GM15510 (cell line): ENCODE measurements around the gene LCN10.

Experiments
- POLR2A ChIP-seq: IDR thresholded peaks from 3 replicates; pipeline ENCODE4 v1.6.1; 2011; ENCODE audit warnings: borderline replicate concordance; ENCODE audit not compliant: insufficient read length; ENCODE audit errors: extremely low read depth

The LCN10 gene

GRCh38 chr9:136745389-136746154 is 2.8 kb upstream of the LCN10 start:
- TF ChIP-seq POLR2A = no peak

- TF ChIP-seq POLR2A = no peak
Measured at GRCh38 chr9:136744773-136745172, 2.0 kb upstream of the LCN10 start.

DNA sequence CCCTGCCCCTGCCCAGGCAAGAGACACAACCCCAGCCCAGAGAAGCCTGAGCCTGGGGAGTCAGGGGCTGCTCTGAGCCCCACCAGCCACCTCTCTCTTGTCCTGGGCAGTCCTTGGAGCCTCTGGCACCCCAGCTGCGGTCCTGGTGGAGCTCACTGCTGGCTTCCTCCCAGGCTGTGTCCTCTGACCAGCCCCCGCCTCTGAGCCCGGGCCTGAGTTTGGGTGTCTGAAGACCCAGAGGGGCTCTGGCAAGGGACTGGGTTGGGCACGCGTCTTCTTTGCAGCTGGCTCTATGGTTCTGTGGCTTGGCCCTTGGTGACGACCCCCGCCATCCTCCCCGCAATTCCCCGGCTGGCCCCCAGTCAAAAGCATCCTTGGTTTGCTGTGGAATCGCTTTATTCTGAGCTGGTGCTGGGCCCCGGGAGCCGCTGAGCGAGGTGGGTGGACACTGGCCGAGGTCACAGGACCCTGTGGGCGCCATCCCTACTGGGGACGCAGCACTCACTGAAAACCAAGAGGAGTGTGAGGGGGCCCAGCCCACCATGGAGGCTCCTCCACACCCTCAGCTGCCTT is 985 bp upstream of the LCN10 start:
- TF ChIP-seq POLR2A = no peak

- TF ChIP-seq POLR2A = no peak
Measured at GRCh38 chr9:136741883-136742571, 713 bp downstream of the LCN10 start.

GRCh38 chr9:136740971-136741882 is 1.5 kb downstream of the LCN10 start:
- TF ChIP-seq POLR2A = no peak

DNA sequence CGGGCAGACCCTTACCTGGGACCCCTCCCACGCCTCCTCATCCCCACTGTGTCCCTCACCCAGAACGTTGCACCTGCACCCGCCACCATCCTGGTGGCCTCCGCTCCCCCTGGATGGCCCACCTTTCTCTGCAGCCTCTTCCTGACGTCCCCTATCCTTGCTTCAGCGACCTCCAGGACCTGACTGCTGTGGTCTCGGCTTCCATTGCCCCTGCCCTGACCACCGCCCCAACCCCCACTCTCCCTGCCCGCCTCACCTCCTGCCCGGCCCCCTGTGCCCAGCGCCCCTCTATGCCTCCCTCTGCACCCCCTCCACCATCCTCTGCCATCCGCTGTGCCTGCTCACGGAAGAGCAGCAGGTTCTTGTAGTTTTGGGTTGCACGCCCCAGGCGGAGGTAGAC is 2.2 kb downstream of the LCN10 start:
- no peak for TF ChIP-seq POLR2A

- no peak for TF ChIP-seq POLR2A
Measured at GRCh38 chr9:136740069-136740468, 2.7 kb downstream of the LCN10 start.

- no peak for TF ChIP-seq POLR2A
Measured at GRCh38 chr9:136739509-136739908, 3.2 kb downstream of the LCN10 start.

GRCh38 chr9:136738960-136739359 is 3.8 kb downstream of the LCN10 start:
- TF ChIP-seq POLR2A = no peak

- no peak for TF ChIP-seq POLR2A
Measured at GRCh38 chr9:136735812-136736480, 6.8 kb downstream of the LCN10 start.

DNA sequence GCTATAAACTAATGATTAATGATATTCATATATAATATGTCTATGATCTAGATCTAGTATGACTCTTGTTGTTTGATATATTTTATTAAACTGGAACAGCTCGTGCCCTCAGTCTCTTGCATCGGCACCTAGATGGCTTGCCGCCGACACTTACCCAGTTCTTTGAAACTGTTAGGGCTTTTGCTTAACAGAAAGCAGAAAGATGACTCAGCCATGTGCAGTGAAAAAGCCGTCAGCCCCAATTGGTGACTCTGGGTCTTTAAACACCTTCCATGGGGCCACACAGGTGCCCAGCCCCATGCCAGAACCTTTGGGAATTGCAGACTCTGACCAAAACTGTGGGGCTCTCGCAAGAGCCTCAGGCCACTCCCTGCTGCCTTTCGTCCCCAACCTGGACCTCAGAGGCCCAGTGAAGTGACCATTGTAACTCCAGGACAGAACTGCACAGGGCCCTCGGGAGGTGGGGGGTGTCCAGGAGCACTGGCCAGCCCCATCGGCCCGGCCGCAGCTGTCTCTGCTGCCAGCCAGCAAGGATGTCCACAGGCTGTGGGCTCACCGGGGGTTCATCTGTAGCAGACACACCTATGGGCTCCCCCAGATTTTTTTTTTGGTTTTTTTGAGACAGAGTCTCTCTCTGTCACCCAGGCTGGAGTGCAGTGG is 7.8 kb downstream of the LCN10 start:
- no peak for TF ChIP-seq POLR2A

GRCh38 chr9:136733611-136734010 is 9.1 kb downstream of the LCN10 start:
- no peak for TF ChIP-seq POLR2A

DNA sequence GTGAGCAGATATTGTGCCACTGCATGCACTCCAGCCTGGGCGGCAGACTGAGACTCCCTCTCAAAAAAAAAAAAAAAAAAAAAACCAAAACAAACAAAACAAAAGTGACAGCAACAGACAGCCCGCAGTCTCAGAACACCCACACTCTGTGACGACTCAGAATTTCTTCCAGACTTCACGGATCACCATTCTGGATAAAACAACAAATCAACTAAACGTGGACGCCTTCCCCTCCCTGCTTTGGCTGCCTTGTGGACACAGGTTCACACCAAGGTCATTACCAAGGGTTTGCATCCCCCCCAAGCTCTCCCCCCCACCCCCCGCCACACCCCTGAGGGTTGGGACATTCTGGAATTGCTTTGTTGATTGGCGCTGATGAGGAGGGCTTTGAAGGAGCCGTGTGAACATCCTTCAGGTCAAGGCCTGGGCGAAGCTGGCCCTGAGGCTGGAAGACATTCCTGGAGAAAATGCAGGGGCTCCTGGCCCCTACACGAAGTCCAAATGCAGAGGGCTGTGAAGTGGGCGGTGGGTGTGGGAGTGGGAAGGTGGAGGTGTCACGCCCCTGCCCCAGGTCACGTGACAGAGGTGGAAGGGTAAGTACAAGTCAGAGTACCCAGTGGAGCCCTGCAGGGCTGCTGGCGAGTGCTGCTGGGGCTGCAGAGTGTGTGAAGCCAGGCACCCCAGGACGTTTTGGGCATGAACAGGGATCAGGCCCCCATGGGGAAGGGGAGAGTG is 10.1 kb downstream of the LCN10 start:
- no peak for TF ChIP-seq POLR2A
